Endothelial cell of umbilical vein (primary cell): Measurements from ENCODE around the gene TTC17. TPM values are rescaled to one million over a fixed set of nuclear protein-coding genes. Genes with fewer than 3 reads are reported as not detected.
"Not testable (repeated sequence)": the region's sequence is repeated elsewhere in the genome, so short reads cannot be mapped to it uniquely, and the experiment has no call there.

Experiments
- BruUV-seq: library from RNA; stranded (reverse); fragments of 400-500 nt; replicated peaks from 2 replicates; lab custom pipeline; 2021; lab: Mats Ljungman, UMichigan
- CTCF ChIA-PET: fragments of 300-600, 350-600 bp; sonication (Branson Sonifier 250); formaldehyde crosslinking; loops from one replicate; lab custom pipeline; 2021; ENCODE audit warnings: antibody characterized with exemption, inconsistent platforms; lab: Charles Lee
- POLR2A ChIA-PET: fragments of 300-600, 350-600 bp; sonication (Branson Sonifier 250); formaldehyde crosslinking; loops from one replicate; lab custom pipeline; 2021; ENCODE audit warnings: antibody characterized with exemption, inconsistent platforms; lab: Charles Lee
- DNase-seq: peaks from one replicate; pipeline ENCODE4 v3.0.0-alpha.2; 2011; ENCODE audit warnings: low read depth, low spot score
- FAIRE-seq: peaks from 2 replicates; lab custom pipeline; 2011; peaks lifted over from hg19 to GRCh38; lab: Jason Lieb, UNC
- H2AFZ ChIP-seq: 2 replicates; pipeline ENCODE4 v1.6.0; 2012; ENCODE audit warnings: low read depth, low read length, control low read depth, inconsistent platforms
- H3K27ac ChIP-seq: 2 replicates; pipeline ENCODE4 v1.5.1; 2011; ENCODE audit warnings: low read depth, mild to moderate bottlenecking, control low read depth, low read length, moderate library complexity; ENCODE audit not compliant: insufficient read depth
- H3K27me3 ChIP-seq, 2 experiments: 2 replicates each; pipeline versions ENCODE4 v1.6.0 to v1.6.1; 2011; ENCODE audit warnings: low read length in 2 of 2, mixed read lengths in 1 of 2; ENCODE audit not compliant: control insufficient read depth in 2 of 2, insufficient read depth in 2 of 2
- H3K36me3 ChIP-seq, 2 experiments: 2 replicates in 1 of 2; 3 replicates in 1 of 2; pipeline ENCODE4 v1.5.1; 2011; ENCODE audit warnings: low read length in 2 of 2, mild to moderate bottlenecking in 1 of 2, moderate library complexity in 1 of 2; ENCODE audit not compliant: control insufficient read depth in 2 of 2, insufficient read depth in 2 of 2; ENCODE audit errors: extremely low read depth in 1 of 2
- H3K4me1 ChIP-seq: 3 replicates; pipeline ENCODE4 v1.5.1; 2011; ENCODE audit warnings: mild to moderate bottlenecking, low read length; ENCODE audit not compliant: control insufficient read depth, insufficient read depth; ENCODE audit errors: extremely low read depth
- H3K4me2 ChIP-seq: 2 replicates; pipeline ENCODE4 v1.6.1; 2011; ENCODE audit warnings: low read length, control low read depth, mixed read lengths; ENCODE audit not compliant: insufficient read depth
- H3K4me3 ChIP-seq, 3 experiments: fragments of 200-600 bp in 1 of 3; sonication (generic), shearing (Covaris generic) in 1 of 3; replicated peaks in 1 of 3; 2 replicates each; pipeline ENCODE4 v1.5.1; 2011 to 2016; ENCODE audit warnings: control low read depth in 3 of 3, low read length in 3 of 3, mild to moderate bottlenecking in 2 of 3, inconsistent platforms in 1 of 3, low read depth in 1 of 3, moderate library complexity in 1 of 3; ENCODE audit not compliant: insufficient read depth in 1 of 3
- H3K79me2 ChIP-seq: 2 replicates; pipeline ENCODE4 v1.6.0; 2012; ENCODE audit warnings: low read length, inconsistent platforms; ENCODE audit not compliant: control insufficient read depth, insufficient read depth
- H3K9ac ChIP-seq: replicated peaks from 2 replicates; pipeline ENCODE3; 2011; ENCODE audit warnings: low read length, control low read depth; ENCODE audit not compliant: insufficient read depth; ENCODE audit errors: extremely low read depth
- H3K9me1 ChIP-seq: replicated peaks from 3 replicates; pipeline ENCODE4 v1.6.0; 2011; ENCODE audit warnings: mild to moderate bottlenecking, low read length; ENCODE audit not compliant: control insufficient read depth, insufficient read depth; ENCODE audit errors: extremely low read depth
- H3K9me3 ChIP-seq: replicated peaks from 2 replicates; pipeline ENCODE4 v1.5.1; 2012; ENCODE audit warnings: low read length, inconsistent platforms; ENCODE audit not compliant: control insufficient read depth, insufficient read depth
- H4K20me1 ChIP-seq: replicated peaks from 2 replicates; pipeline ENCODE3; 2011; ENCODE audit warnings: mild to moderate bottlenecking, low read length; ENCODE audit not compliant: control insufficient read depth, insufficient read depth; ENCODE audit errors: extremely low read depth
- EZH2 ChIP-seq: IDR thresholded peaks from 2 replicates; pipeline ENCODE4 v1.6.1; 2012; ENCODE audit warnings: borderline replicate concordance, low read depth, mild to moderate bottlenecking, moderate library complexity, low read length, inconsistent platforms; ENCODE audit not compliant: severe bottlenecking
- FOS ChIP-seq: IDR thresholded peaks from 2 replicates; pipeline ENCODE4 v1.6.1; 2011; ENCODE audit warnings: mild to moderate bottlenecking, low read length, moderate library complexity, borderline replicate concordance; ENCODE audit not compliant: insufficient read depth
- GATA2 ChIP-seq: IDR thresholded peaks from 2 replicates; pipeline ENCODE4 v1.7.0; 2011; ENCODE audit warnings: low read depth, mild to moderate bottlenecking, moderate library complexity, mixed read lengths, low read length; ENCODE audit not compliant: insufficient read length, insufficient read depth
- JUN ChIP-seq: IDR thresholded peaks from 2 replicates; pipeline ENCODE4 v1.6.1; 2011; ENCODE audit warnings: borderline replicate concordance, low read depth; ENCODE audit not compliant: insufficient read length, insufficient read depth
- MAX ChIP-seq: IDR thresholded peaks from 2 replicates; pipeline ENCODE4 v1.6.1; 2011; ENCODE audit not compliant: insufficient read depth, insufficient read length
- MYC ChIP-seq: IDR thresholded peaks from one replicate; pipeline ENCODE4 v1.6.1; 2011; ENCODE audit warnings: mild to moderate bottlenecking, low read depth, low read length
- POLR2A ChIP-seq: IDR thresholded peaks from 2 replicates; pipeline ENCODE4 v1.6.1; 2012; ENCODE audit warnings: low read depth, mild to moderate bottlenecking, control low read depth, low read length
- POLR2AphosphoS5 ChIP-seq: IDR thresholded peaks from 2 replicates; pipeline ENCODE4 v1.6.1; 2012; ENCODE audit warnings: low read depth, mild to moderate bottlenecking, control low read depth, low read length, moderate library complexity; ENCODE audit not compliant: insufficient read depth
- dilution Hi-C: fragments of 300-500 bp; cut with MboI; formaldehyde crosslinking; loops from one replicate; pipeline ENCODE4 v1.15.0; 2019; ENCODE audit warnings: low sequenced_read_pairs; ENCODE audit not compliant: extremely low pct_ligation_motif_present
- intact Hi-C: fragments of 100-400 bp; cut with micrococcal nuclease; formaldehyde crosslinking; loops from one replicate; pipeline ENCODE4 v1.10.0; 2022
- polyA plus RNA-seq, 4 experiments: library from polyadenylated mRNA; depleted of rRNA in 3 of 4; stranded (reverse) in 3 of 4; unstranded in 1 of 4; fragments of >200 nt; gene quantifications; 2 replicates each; pipeline versions ENCODE4 v1.2.1 to v1.2.3, GENCODE V29; 2011 to 2012; ENCODE audit warnings: missing spikeins in 1 of 4
- total RNA-seq: library from RNA; stranded (reverse); gene quantifications from 2 replicates; pipeline ENCODE4 v1.2.3, GENCODE V29; 2021
- TF ChIP-seq, protein P1 (sequence below), 2 donors: IDR thresholded peaks; 1 replicate in 1 of 2; 2 replicates in 1 of 2; pipeline ENCODE4 v1.5.1; 2011; ENCODE audit warnings: low read length in 2 of 2, mild to moderate bottlenecking in 2 of 2, moderate library complexity in 2 of 2, control low read depth in 1 of 2, inconsistent platforms in 1 of 2, low read depth in 1 of 2; ENCODE audit not compliant: insufficient read depth in 1 of 2; ENCODE audit errors: extremely low read depth in 1 of 2

TTC17 gene
- total and polyA plus RNA-seq, 2 donors (not counting 3 experiments of a cell fraction or from before 2014, with no cell fraction given) = 60.7 to 66.8 TPM

DNA sequence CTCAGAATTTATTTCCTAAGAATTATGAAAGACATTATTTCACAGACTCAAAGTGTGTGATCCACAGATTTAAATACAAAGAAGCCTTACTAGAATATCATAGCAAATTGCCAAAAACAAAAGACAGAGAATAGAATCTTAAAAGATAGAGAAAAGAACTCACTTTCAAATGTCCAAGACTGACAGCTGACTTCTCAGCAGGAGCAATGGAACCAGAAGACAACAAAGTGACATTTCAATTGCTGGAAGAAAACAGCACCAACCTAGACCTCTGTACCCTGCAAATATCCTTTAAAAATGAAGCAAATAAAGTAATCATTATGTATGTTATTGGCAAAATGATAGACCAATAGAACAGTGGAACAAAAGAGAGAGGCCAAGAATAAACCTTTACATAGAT is 109.2 kb downstream of the TTC17 start:
- intact Hi-C loops = no loop called here
- Histone ChIP-seq H4K20me1 (no peaks in the 10 kb centered on the region), H3K4me1 (no peaks in the 10 kb centered on the region), H3K27me3 (no peaks in the 10 kb centered on the region), H3K4me2 (no peak overlapping the region), H3K9me3 (no peaks in the 10 kb centered on the region), H3K9ac (no peak overlapping the region), H3K79me2 (no peaks in the 10 kb centered on the region), H3K9me1 (no peaks in the 10 kb centered on the region), H3K36me3 (peaks cover 0 to 3% of the 10 kb centered on the region in 2 experiments), H3K27ac (no peak overlapping the region), H2AFZ (no peak overlapping the region), H3K4me3 (no peak overlapping the region)
- BruUV-seq = no TSS peak
- POLR2A ChIA-PET = no interaction called here
- CTCF ChIA-PET = no interaction called here
- dilution Hi-C loops = no loop called here
- FAIRE-seq = no peak
- DNase-seq = no peak
- no peak for TF ChIP-seq EZH2
- TF ChIP-seq POLR2AphosphoS5 = no peak
- TF ChIP-seq, protein P1, sequence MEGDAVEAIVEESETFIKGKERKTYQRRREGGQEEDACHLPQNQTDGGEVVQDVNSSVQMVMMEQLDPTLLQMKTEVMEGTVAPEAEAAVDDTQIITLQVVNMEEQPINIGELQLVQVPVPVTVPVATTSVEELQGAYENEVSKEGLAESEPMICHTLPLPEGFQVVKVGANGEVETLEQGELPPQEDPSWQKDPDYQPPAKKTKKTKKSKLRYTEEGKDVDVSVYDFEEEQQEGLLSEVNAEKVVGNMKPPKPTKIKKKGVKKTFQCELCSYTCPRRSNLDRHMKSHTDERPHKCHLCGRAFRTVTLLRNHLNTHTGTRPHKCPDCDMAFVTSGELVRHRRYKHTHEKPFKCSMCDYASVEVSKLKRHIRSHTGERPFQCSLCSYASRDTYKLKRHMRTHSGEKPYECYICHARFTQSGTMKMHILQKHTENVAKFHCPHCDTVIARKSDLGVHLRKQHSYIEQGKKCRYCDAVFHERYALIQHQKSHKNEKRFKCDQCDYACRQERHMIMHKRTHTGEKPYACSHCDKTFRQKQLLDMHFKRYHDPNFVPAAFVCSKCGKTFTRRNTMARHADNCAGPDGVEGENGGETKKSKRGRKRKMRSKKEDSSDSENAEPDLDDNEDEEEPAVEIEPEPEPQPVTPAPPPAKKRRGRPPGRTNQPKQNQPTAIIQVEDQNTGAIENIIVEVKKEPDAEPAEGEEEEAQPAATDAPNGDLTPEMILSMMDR (IDR thresholded peaks at IDR 0.05; ENCODE audit: extremely low read depth in 1 of 2, insufficient read depth in 1 of 2, low read depth in 1 of 2, low read length in 2 of 2) = no peak
- no peak for TF ChIP-seq MAX
- no peak for TF ChIP-seq FOS
- TF ChIP-seq POLR2A = no peak
- TF ChIP-seq MYC = no peak
- TF ChIP-seq GATA2 = no peak
- no peak for TF ChIP-seq JUN

DNA sequence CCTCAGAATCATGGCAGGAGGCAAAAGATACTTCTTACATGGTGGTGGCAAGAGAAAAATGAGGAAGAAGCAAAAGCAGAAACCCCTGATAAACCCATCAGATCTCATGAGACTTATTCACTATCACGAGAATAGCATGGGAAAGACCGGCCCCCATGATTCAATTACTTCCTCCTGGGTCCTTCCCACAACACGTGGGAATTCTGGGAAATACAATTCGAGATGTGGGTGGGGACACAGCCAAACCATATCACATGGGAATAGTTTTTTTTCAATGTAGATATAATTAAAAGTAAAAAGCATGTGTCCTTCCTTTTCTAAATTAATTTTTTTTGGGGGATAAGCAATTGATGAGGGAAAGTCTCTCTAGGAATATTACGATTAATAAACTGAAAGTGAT is 118.8 kb downstream of the TTC17 start:
- BruUV-seq, H3K4me2 ChIP-seq, H3K9me3 ChIP-seq, H3K36me3 ChIP-seq, intact Hi-C loops, H3K9ac ChIP-seq, DNase-seq, H2AFZ ChIP-seq, H3K27me3 ChIP-seq, H3K79me2 ChIP-seq, H4K20me1 ChIP-seq, H3K4me3 ChIP-seq, CTCF ChIA-PET, H3K9me1 ChIP-seq, FAIRE-seq, dilution Hi-C loops, H3K27ac ChIP-seq, POLR2A ChIA-PET, H3K4me1 ChIP-seq: not testable (repeated sequence)
